ENCODE results near the gene SHC3. TPM values are rescaled to one million over a fixed set of nuclear protein-coding genes. Genes with fewer than 3 reads are reported as not detected.

The SHC3 gene
- total RNA-seq, 2 donors from 2014 or later = 1.0 to 1.7 TPM

- Histone ChIP-seq H3K4me1 (no peaks in the 10 kb centered on the region), H3K36me3 (no peaks in the 10 kb centered on the region), H3K27ac (no peak overlapping the region), H3K4me3 (no peak overlapping the region), H3K27me3 (no peaks in the 10 kb centered on the region), H3K9me3 (no peaks in the 10 kb centered on the region)
- no peak for TF ChIP-seq CTCF (IDR thresholded peaks at IDR 0.05)
- no peak for DNase-seq (ENCODE audit: low spot score)
These were observed 57.9 kb downstream of the SHC3 start for GRCh38 chr9:89120704-89121103.

GRCh38 chr9:89116805-89117192 is 61.8 kb downstream of the SHC3 start:
- Histone ChIP-seq H3K4me3 (no peak overlapping the region), H3K27ac (no peak overlapping the region), H3K9me3 (no peaks in the 10 kb centered on the region), H3K27me3 (no peaks in the 10 kb centered on the region), H3K36me3 (no peaks in the 10 kb centered on the region), H3K4me1 (no peaks in the 10 kb centered on the region)
- no peak for TF ChIP-seq CTCF (IDR thresholded peaks at IDR 0.05)
- no peak for DNase-seq (ENCODE audit: low spot score)

- DNase-seq (ENCODE audit: low spot score) = no peak
- Histone ChIP-seq H3K9me3 (no peaks in the 10 kb centered on the region), H3K36me3 (no peaks in the 10 kb centered on the region), H3K4me3 (no peak overlapping the region), H3K27me3 (no peaks in the 10 kb centered on the region), H3K4me1 (no peaks in the 10 kb centered on the region), H3K27ac (no peak overlapping the region)
- TF ChIP-seq CTCF (IDR thresholded peaks at IDR 0.05) = no peak
These were observed 62.4 kb downstream of the SHC3 start for GRCh38 chr9:89116064-89116804.

- Histone ChIP-seq H3K4me1 (no peaks in the 10 kb centered on the region), H3K9me3 (no peaks in the 10 kb centered on the region), H3K4me3 (no peak overlapping the region), H3K36me3 (no peaks in the 10 kb centered on the region), H3K27me3 (no peaks in the 10 kb centered on the region), H3K27ac (no peak overlapping the region)
- no peak for TF ChIP-seq CTCF (IDR thresholded peaks at IDR 0.05)
- DNase-seq (ENCODE audit: low spot score) = no peak
These were observed 63.2 kb downstream of the SHC3 start for GRCh38 chr9:89115426-89115825.

- Histone ChIP-seq H3K27ac (no peak overlapping the region), H3K27me3 (no peaks in the 10 kb centered on the region), H3K36me3 (no peaks in the 10 kb centered on the region), H3K9me3 (no peaks in the 10 kb centered on the region), H3K4me3 (no peak overlapping the region), H3K4me1 (no peaks in the 10 kb centered on the region)
- DNase-seq (ENCODE audit: low spot score) = no peak
- no peak for TF ChIP-seq CTCF (IDR thresholded peaks at IDR 0.05)
These were observed 63.9 kb downstream of the SHC3 start for GRCh38 chr9:89114741-89115140.

GRCh38 chr9:89113851-89114250 is 64.8 kb downstream of the SHC3 start:
- Histone ChIP-seq H3K9me3 (no peaks in the 10 kb centered on the region), H3K4me3 (no peak overlapping the region), H3K27ac (no peak overlapping the region), H3K27me3 (no peaks in the 10 kb centered on the region), H3K36me3 (no peaks in the 10 kb centered on the region), H3K4me1 (no peaks in the 10 kb centered on the region)
- TF ChIP-seq CTCF (IDR thresholded peaks at IDR 0.05) = no peak
- DNase-seq (ENCODE audit: low spot score) = no peak

Measured in right atrium auricular region (tissue), 2 donors.